Measurements from ENCODE around the gene VPS8.

DNA sequence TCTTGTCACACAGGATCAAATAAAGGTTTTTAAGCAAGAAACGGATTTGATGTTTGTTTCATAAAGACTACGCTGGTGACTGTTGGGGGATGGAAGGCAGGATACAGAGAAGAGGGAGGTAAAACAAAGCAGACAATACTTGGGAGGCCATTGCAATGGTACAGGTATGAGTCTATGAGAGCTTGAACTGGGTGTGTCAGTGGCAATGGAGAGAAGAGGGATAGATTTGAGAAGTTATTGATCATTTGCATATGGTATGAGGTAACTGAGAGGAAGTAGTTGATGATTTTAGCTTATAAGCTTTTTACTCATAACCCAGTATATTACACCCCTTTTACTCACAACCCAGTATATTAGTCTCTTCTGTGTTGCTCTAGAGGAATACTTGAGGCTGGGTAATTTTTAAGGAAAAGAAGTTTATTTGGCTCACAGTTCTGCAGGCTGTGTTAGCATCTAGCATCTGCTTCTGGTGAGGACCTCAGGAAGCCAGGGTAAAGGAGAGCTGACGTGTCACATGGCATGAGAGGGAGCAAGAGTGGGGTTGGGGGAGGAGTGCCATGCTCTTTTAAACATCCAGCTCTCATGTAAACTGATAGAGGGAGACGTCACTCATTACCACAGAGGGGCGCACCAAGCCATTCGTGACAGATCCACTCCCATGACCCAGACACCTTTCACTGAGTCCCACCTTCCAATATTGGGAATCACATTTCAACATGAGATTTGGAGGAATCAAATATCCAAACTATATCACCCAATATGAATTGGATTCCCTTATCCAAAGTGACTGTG, 153.9 kb downstream of the VPS8 start:
- TF ChIP-seq, protein P1, sequence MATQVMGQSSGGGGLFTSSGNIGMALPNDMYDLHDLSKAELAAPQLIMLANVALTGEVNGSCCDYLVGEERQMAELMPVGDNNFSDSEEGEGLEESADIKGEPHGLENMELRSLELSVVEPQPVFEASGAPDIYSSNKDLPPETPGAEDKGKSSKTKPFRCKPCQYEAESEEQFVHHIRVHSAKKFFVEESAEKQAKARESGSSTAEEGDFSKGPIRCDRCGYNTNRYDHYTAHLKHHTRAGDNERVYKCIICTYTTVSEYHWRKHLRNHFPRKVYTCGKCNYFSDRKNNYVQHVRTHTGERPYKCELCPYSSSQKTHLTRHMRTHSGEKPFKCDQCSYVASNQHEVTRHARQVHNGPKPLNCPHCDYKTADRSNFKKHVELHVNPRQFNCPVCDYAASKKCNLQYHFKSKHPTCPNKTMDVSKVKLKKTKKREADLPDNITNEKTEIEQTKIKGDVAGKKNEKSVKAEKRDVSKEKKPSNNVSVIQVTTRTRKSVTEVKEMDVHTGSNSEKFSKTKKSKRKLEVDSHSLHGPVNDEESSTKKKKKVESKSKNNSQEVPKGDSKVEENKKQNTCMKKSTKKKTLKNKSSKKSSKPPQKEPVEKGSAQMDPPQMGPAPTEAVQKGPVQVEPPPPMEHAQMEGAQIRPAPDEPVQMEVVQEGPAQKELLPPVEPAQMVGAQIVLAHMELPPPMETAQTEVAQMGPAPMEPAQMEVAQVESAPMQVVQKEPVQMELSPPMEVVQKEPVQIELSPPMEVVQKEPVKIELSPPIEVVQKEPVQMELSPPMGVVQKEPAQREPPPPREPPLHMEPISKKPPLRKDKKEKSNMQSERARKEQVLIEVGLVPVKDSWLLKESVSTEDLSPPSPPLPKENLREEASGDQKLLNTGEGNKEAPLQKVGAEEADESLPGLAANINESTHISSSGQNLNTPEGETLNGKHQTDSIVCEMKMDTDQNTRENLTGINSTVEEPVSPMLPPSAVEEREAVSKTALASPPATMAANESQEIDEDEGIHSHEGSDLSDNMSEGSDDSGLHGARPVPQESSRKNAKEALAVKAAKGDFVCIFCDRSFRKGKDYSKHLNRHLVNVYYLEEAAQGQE (IDR thresholded peaks at IDR 0.05; ENCODE audit: low read depth): no peak
- TF ChIP-seq ZNF274 (IDR thresholded peaks at IDR 0.05; ENCODE audit: low read depth, low read length) (no peak), JUND (IDR thresholded peaks at IDR 0.05) (no peak)
- TF ChIP-seq, protein P2, sequence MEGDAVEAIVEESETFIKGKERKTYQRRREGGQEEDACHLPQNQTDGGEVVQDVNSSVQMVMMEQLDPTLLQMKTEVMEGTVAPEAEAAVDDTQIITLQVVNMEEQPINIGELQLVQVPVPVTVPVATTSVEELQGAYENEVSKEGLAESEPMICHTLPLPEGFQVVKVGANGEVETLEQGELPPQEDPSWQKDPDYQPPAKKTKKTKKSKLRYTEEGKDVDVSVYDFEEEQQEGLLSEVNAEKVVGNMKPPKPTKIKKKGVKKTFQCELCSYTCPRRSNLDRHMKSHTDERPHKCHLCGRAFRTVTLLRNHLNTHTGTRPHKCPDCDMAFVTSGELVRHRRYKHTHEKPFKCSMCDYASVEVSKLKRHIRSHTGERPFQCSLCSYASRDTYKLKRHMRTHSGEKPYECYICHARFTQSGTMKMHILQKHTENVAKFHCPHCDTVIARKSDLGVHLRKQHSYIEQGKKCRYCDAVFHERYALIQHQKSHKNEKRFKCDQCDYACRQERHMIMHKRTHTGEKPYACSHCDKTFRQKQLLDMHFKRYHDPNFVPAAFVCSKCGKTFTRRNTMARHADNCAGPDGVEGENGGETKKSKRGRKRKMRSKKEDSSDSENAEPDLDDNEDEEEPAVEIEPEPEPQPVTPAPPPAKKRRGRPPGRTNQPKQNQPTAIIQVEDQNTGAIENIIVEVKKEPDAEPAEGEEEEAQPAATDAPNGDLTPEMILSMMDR (IDR thresholded peaks at IDR 0.05 in 2 of 3, conservative IDR thresholded peaks at IDR 0.05 in 1 of 3; ENCODE audit: borderline replicate concordance in 1 of 3, insufficient read depth in 1 of 3, low read depth in 2 of 3, low read length in 2 of 3): no peak

Measured in HCT116 (cell line).